HCT116 (cell line): Measurements from ENCODE around the gene RBX1. TPM values are rescaled to one million over a fixed set of nuclear protein-coding genes. Genes with fewer than 3 reads are reported as not detected.
A peak's percentile ranks its signal among the peaks of the same experiment; 100 is the strongest.

Experiments
- ATAC-seq: fragments of 200-7000 bp; cut with Tn5 transposase; 2 replicates; pipeline ENCODE4 v1.9.1; 2020; ENCODE audit warnings: mild to moderate bottlenecking, moderate library complexity
- BruUV-seq: library from RNA; stranded (reverse); fragments of 400-500 nt; replicated peaks from 2 replicates; lab custom pipeline; 2021; lab: Mats Ljungman, UMichigan
- CTCF ChIA-PET: fragments of 300-600 bp; sonication (Branson Sonifier 250); formaldehyde crosslinking; loops from one replicate; lab custom pipeline; 2021; ENCODE audit warnings: antibody characterized with exemption; lab: Charles Lee
- POLR2A ChIA-PET: fragments of 300-600, 350-600 bp; sonication (Branson Sonifier 250); formaldehyde crosslinking; loops from one replicate; lab custom pipeline; 2021; ENCODE audit warnings: antibody characterized with exemption; lab: Charles Lee
- RAD21 ChIA-PET, 2 experiments: fragments of 300-600 bp; sonication (Branson Sonifier 250); formaldehyde crosslinking; loops; one replicate each; lab custom pipeline; 2023; ENCODE audit warnings: low total read pairs in 2 of 2; ENCODE audit not compliant: uncharacterized antibody in 2 of 2, unreplicated experiment in 2 of 2, low non-redundant PET in 1 of 2; lab: Charles Lee
- DNase-seq: peaks from one replicate; pipeline ENCODE4 v3.0.0-alpha.2; 2010; ENCODE audit warnings: low read depth, low spot score
- H2AFZ ChIP-seq: fragments of 200-600 bp; shearing (Covaris generic), sonication (generic); 2 replicates; pipeline ENCODE4 v1.6.1; 2017; ENCODE audit warnings: low read depth, mixed run types, mixed read lengths, antibody characterized with exemption, low read length; ENCODE audit not compliant: poor library complexity, severe bottlenecking
- H3K27ac ChIP-seq: 2 replicates; pipeline ENCODE4 v1.5.1; 2012; ENCODE audit warnings: low read depth, low read length
- H3K27me3 ChIP-seq: fragments of 200-600 bp; sonication (generic); 2 replicates; pipeline ENCODE4 v1.6.1; 2016; ENCODE audit warnings: mixed run types, low read length, mixed read lengths; ENCODE audit not compliant: insufficient read depth
- H3K36me3 ChIP-seq, 2 experiments: fragments of 200-500 bp in 1 of 2; fragments of 200-600 bp in 1 of 2; sonication (Bioruptor generic) in 1 of 2; sonication (generic) in 1 of 2; 2 replicates each; pipeline versions ENCODE4 v1.5.1 to v1.6.1; 2014 to 2016; ENCODE audit warnings: low read length in 2 of 2, inconsistent platforms in 1 of 2, mixed read lengths in 1 of 2, mixed run types in 1 of 2; ENCODE audit not compliant: insufficient read depth in 2 of 2, control insufficient read depth in 1 of 2
- H3K4me1 ChIP-seq, 2 experiments: fragments of 200-600 bp in 1 of 2; sonication (generic) in 1 of 2; 2 replicates each; pipeline versions ENCODE4 v1.5.1 to v1.6.1; 2012 to 2017; ENCODE audit warnings: low read length in 2 of 2, inconsistent platforms in 1 of 2, mild to moderate bottlenecking in 1 of 2, mixed read lengths in 1 of 2, mixed run types in 1 of 2, moderate library complexity in 1 of 2; ENCODE audit not compliant: insufficient read depth in 2 of 2, control insufficient read depth in 1 of 2
- H3K4me2 ChIP-seq: fragments of 200-600 bp; sonication (generic); 2 replicates; pipeline ENCODE4 v1.6.1; 2017; ENCODE audit warnings: mixed run types, low read length, mixed read lengths
- H3K4me3 ChIP-seq, 2 experiments: fragments of 200-600 bp in 1 of 2; sonication (generic) in 1 of 2; replicated peaks in 1 of 2; 2 replicates each; pipeline ENCODE4 v1.5.1; 2011 to 2016; ENCODE audit warnings: low read length in 2 of 2, control low read depth in 1 of 2, low read depth in 1 of 2, mild to moderate bottlenecking in 1 of 2, mixed read lengths in 1 of 2, mixed run types in 1 of 2
- H3K79me2 ChIP-seq: fragments of 200-600 bp; sonication (generic); 2 replicates; pipeline ENCODE4 v1.6.1; 2017; ENCODE audit warnings: mild to moderate bottlenecking, mixed run types, low read length, moderate library complexity, mixed read lengths; ENCODE audit not compliant: insufficient read depth
- H3K9ac ChIP-seq: fragments of 200-600 bp; sonication (generic); 2 replicates; pipeline ENCODE4 v1.6.1; 2016; ENCODE audit warnings: low read length, mixed read lengths
- H3K9me2 ChIP-seq: fragments of 200-600 bp; sonication (generic), shearing (Covaris generic); 2 replicates; pipeline ENCODE4 v1.6.1; 2017; ENCODE audit warnings: mixed run types, mild to moderate bottlenecking, moderate library complexity; ENCODE audit not compliant: insufficient read depth
- H3K9me3 ChIP-seq, 2 experiments: fragments of 200-500 bp in 1 of 2; fragments of 200-600 bp in 1 of 2; sonication (Bioruptor generic) in 1 of 2; sonication (generic) in 1 of 2; 2 replicates each; pipeline ENCODE4 v1.6.1; 2014 to 2017; ENCODE audit warnings: low read length in 2 of 2, mixed read lengths in 2 of 2, inconsistent platforms in 1 of 2, low read depth in 1 of 2, mild to moderate bottlenecking in 1 of 2, mixed run types in 1 of 2, moderate library complexity in 1 of 2; ENCODE audit not compliant: control insufficient read depth in 1 of 2, insufficient read depth in 1 of 2
- H4K20me1 ChIP-seq: fragments of 200-600 bp; sonication (generic), shearing (Covaris generic); 2 replicates; pipeline ENCODE4 v1.6.1; 2017; ENCODE audit warnings: mixed run types, mild to moderate bottlenecking, moderate library complexity; ENCODE audit not compliant: insufficient read depth
- CBX3 ChIP-seq: IDR thresholded peaks from 2 replicates; pipeline ENCODE4 v1.6.1; 2012; ENCODE audit warnings: low read depth
- CEBPB ChIP-seq: IDR thresholded peaks from 2 replicates; pipeline ENCODE4 v1.6.1; 2012; ENCODE audit warnings: low read depth
- ELF1 ChIP-seq: IDR thresholded peaks from 2 replicates; pipeline ENCODE4 v1.6.1; 2012; ENCODE audit warnings: low read depth, borderline replicate concordance
- FOSL1 ChIP-seq: IDR thresholded peaks from 2 replicates; pipeline ENCODE4 v1.6.1; 2012; ENCODE audit warnings: low read depth
- JUND ChIP-seq: IDR thresholded peaks from 2 replicates; pipeline ENCODE4 v1.6.1; 2012
- POLR2A ChIP-seq: IDR thresholded peaks from 2 replicates; pipeline ENCODE4 v1.7.0; 2011; ENCODE audit warnings: borderline replicate concordance; ENCODE audit not compliant: insufficient read depth, insufficient read length; ENCODE audit errors: extremely low read depth
- RAD21 ChIP-seq: IDR thresholded peaks from 2 replicates; pipeline ENCODE4 v1.6.1; 2012; ENCODE audit warnings: low read depth, mild to moderate bottlenecking
- SIN3A ChIP-seq: IDR thresholded peaks from 2 replicates; pipeline ENCODE4 v1.6.1; 2012; ENCODE audit warnings: low read depth
- TCF7L2 ChIP-seq: IDR thresholded peaks from 2 replicates; pipeline ENCODE4 v1.7.0; 2011; ENCODE audit warnings: borderline replicate concordance, inconsistent platforms; ENCODE audit not compliant: insufficient read depth, insufficient read length; ENCODE audit errors: extremely low read depth
- YY1 ChIP-seq: IDR thresholded peaks from 2 replicates; pipeline ENCODE4 v1.6.1; 2011; ENCODE audit warnings: low read length, low read depth, moderate library complexity, mild to moderate bottlenecking; ENCODE audit not compliant: insufficient replicate concordance; ENCODE audit errors: extremely low read depth
- ZFX ChIP-seq: fragments of 450-650 bp; IDR thresholded peaks from 2 replicates; pipeline ENCODE4 v1.6.1; 2017
- intact Hi-C: fragments of 100-400 bp; cut with micrococcal nuclease; formaldehyde crosslinking; loops from 2 replicates; pipeline ENCODE4 v1.10.0; 2022
- total RNA-seq: library from RNA; stranded (reverse); gene quantifications from one replicate; pipeline ENCODE4 v1.2.1, GENCODE V29; 2021; ENCODE audit not compliant: unreplicated experiment
- TF ChIP-seq, protein P1 (sequence below): IDR thresholded peaks from 2 replicates; pipeline ENCODE4 v1.6.1; 2011; ENCODE audit warnings: mild to moderate bottlenecking, low read length, moderate library complexity; ENCODE audit not compliant: insufficient replicate concordance; ENCODE audit errors: extremely low read depth
- TF ChIP-seq, protein P2 (sequence below), 3 experiments: fragments of 200-600 bp in 1 of 3; sonication (generic) in 1 of 3; IDR thresholded peaks in 2 of 3; conservative IDR thresholded peaks in 1 of 3; 2 replicates each; pipeline ENCODE4 v1.5.1; 2012 to 2017; ENCODE audit warnings: low read depth in 2 of 3, low read length in 2 of 3, antibody characterized with exemption in 1 of 3, borderline replicate concordance in 1 of 3, control low read depth in 1 of 3, mild to moderate bottlenecking in 1 of 3, mixed read lengths in 1 of 3, mixed run types in 1 of 3, moderate library complexity in 1 of 3; ENCODE audit not compliant: insufficient read depth in 1 of 3
- TF ChIP-seq, protein P3 (sequence below): IDR thresholded peaks from 2 replicates; pipeline ENCODE4 v1.6.1; 2012

The RBX1 gene
- total RNA-seq, 1 experiment from 2014 or later: 51.2 TPM

DNA sequence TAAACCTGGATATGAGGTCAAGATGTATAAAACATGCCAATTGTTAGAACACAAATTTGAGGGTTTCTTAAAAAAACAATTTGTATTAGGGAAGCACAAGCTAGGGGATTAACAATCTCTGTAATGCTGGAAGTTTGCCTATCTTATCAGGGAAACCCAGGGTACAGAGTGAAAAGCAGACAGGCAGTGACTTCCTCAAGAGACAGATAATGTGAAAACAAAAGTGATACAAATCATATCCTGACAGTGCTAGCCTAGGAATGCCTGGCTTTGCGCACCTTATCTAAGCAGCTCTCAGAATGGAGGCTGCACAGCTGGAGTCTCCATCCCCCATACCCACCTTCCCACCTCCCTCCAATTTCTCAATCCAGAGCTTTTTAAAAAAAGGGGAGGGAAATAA lies 22.5 kb upstream of the RBX1 start:
- DNase-seq: no peak
- Histone ChIP-seq H3K4me1 (no peaks in the 10 kb centered on the region), H3K9ac (no peak overlapping the region), H3K79me2 (no peaks in the 10 kb centered on the region), H3K4me2 (no peak overlapping the region), H3K9me2 (no peaks in the 10 kb centered on the region), H3K36me3 (peaks cover 19 to 24% of the 10 kb centered on the region in 2 experiments), H4K20me1 (no peaks in the 10 kb centered on the region), H3K4me3 (no peak overlapping the region), H3K27ac (no peak overlapping the region), H3K9me3 (no peaks in the 10 kb centered on the region), H2AFZ (no peak overlapping the region), H3K27me3 (no peaks in the 10 kb centered on the region)
- ChIA-PET POLR2A (interaction anchor here (0.9 to 1.3 kb wide), 2 partner anchors 14 to 23 kb away, joined by 3 to 4 read pairs; partner anchors contain the start of gene RBX1), RAD21 (no interaction called here), CTCF (interaction anchor here (0.5 kb wide), 1 partner anchor 27 kb away, joined by 3 read pairs; no protein-coding TSS in a partner anchor)
- TF ChIP-seq FOSL1 (no peak), YY1 (no peak)
- no peak for ATAC-seq
- intact Hi-C loops: loop anchor here (10.0 kb wide), 1 partner anchor 166 kb away; the partner anchor contains the start of gene EP300
- TSS peak; percentile 30 for BruUV-seq

DNA sequence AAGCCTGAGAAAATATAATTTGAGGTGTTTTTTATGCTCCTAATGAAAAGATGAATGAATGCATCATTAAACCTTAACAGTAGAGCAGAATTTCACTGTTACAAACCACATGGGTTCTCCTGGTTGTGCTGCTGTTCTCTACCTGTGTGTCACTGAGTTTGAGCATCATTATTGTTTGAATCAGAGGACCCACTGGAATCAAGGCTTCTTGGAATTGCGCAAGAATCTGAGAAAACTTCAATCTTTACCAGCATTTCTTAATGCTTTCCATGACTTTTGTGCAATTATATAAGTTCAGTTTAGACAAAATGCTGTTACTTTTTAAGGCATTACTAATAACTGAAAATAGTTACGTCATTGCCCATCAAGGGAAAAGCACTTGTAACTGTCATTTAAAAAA lies 18.8 kb upstream of the RBX1 start:
- Histone ChIP-seq H3K36me3 (peaks cover 7 to 13% of the 10 kb centered on the region in 2 experiments; a peak in 3 of 4 replicates), H2AFZ (no peak overlapping the region), H3K27me3 (no peaks in the 10 kb centered on the region), H3K9ac (no peak overlapping the region), H3K79me2 (no peaks in the 10 kb centered on the region), H3K27ac (no peak overlapping the region), H3K9me2 (no peaks in the 10 kb centered on the region), H3K4me1 (no peaks in the 10 kb centered on the region), H3K4me2 (no peak overlapping the region), H3K4me3 (no peak overlapping the region), H3K9me3 (no peaks in the 10 kb centered on the region), H4K20me1 (no peaks in the 10 kb centered on the region)
- no peak for ATAC-seq
- BruUV-seq: TSS peak; percentile 26
- RAD21 ChIA-PET: no interaction called here
- POLR2A ChIA-PET: no interaction called here
- intact Hi-C loops: no loop called here
- no peak for DNase-seq
- CTCF ChIA-PET: interaction anchor here (3.4 kb wide), 1 partner anchor 10 kb away, joined by 13 read pairs; no protein-coding TSS in a partner anchor
- TF ChIP-seq, protein P1, sequence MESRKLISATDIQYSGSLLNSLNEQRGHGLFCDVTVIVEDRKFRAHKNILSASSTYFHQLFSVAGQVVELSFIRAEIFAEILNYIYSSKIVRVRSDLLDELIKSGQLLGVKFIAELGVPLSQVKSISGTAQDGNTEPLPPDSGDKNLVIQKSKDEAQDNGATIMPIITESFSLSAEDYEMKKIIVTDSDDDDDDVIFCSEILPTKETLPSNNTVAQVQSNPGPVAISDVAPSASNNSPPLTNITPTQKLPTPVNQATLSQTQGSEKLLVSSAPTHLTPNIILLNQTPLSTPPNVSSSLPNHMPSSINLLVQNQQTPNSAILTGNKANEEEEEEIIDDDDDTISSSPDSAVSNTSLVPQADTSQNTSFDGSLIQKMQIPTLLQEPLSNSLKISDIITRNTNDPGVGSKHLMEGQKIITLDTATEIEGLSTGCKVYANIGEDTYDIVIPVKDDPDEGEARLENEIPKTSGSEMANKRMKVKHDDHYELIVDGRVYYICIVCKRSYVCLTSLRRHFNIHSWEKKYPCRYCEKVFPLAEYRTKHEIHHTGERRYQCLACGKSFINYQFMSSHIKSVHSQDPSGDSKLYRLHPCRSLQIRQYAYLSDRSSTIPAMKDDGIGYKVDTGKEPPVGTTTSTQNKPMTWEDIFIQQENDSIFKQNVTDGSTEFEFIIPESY: no peak
- TF ChIP-seq, protein P2, sequence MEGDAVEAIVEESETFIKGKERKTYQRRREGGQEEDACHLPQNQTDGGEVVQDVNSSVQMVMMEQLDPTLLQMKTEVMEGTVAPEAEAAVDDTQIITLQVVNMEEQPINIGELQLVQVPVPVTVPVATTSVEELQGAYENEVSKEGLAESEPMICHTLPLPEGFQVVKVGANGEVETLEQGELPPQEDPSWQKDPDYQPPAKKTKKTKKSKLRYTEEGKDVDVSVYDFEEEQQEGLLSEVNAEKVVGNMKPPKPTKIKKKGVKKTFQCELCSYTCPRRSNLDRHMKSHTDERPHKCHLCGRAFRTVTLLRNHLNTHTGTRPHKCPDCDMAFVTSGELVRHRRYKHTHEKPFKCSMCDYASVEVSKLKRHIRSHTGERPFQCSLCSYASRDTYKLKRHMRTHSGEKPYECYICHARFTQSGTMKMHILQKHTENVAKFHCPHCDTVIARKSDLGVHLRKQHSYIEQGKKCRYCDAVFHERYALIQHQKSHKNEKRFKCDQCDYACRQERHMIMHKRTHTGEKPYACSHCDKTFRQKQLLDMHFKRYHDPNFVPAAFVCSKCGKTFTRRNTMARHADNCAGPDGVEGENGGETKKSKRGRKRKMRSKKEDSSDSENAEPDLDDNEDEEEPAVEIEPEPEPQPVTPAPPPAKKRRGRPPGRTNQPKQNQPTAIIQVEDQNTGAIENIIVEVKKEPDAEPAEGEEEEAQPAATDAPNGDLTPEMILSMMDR (IDR thresholded peaks at IDR 0.05 in 2 of 3, conservative IDR thresholded peaks at IDR 0.05 in 1 of 3; ENCODE audit: borderline replicate concordance in 1 of 3, insufficient read depth in 1 of 3, low read depth in 2 of 3, low read length in 2 of 3): no peak
- TF ChIP-seq CEBPB (no peak), SIN3A (no peak), POLR2A (no peak), CBX3 (no peak), JUND (no peak), ZFX (no peak), RAD21 (no peak), TCF7L2 (no peak), ELF1 (no peak)
- TF ChIP-seq, protein P3, sequence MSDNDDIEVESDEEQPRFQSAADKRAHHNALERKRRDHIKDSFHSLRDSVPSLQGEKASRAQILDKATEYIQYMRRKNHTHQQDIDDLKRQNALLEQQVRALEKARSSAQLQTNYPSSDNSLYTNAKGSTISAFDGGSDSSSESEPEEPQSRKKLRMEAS: no peak
